ENCODE measurements around the gene IPPK.

DNA sequence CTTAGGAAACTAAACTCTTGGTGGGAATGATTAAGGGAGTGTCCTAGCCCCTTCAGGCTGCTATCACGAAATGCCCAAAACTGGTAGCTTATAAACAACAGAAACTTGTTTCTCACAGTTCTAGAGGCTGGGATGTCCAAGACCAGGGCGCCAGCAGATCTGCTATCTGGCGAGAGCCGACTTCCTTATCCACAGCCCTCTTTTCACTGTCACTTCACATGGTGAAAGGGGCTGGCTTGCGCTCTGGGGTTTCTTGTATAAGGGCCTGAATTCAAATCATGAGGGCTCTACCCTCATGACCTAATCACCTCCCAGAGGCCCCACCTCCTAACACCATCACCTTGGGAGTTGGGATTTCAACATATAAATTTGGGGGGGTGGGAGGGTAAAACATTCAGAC lies 49.1 kb downstream of the IPPK start:
- TF ChIP-seq CTCF (IDR thresholded peaks at IDR 0.05) (no peak), EP300 (IDR thresholded peaks at IDR 0.05) (no peak)

All from gastroesophageal sphincter (tissue), 3 donors.